Measurements from ENCODE around the gene KRT77.

KRT77 gene

DNA sequence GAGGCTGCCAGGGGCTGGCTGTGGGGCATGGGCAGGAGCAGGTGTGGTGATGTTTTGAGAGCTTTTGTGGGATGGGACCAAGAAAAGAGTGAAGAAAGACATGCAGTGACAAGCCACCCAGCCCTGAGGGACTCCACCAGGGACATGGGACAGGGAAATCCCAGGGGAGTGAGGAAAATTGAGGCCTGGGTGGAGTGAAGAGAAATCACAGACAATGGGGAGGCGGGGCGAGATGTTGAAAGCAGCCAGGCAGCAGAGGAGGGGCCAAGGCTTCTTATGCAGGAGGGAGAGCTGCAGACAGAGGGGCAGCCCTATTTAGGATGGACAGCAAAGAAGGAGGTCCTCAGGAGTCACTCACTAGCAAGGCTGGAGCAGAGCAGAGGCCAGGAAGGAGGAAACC is 18.9 kb downstream of the KRT77 start:
- Histone ChIP-seq H3K36me3 (ENCODE audit: insufficient read depth, insufficient read length, low read length) (no peaks in the 10 kb centered on the region), H3K9ac (ENCODE audit: insufficient read length, low read depth) (no peak overlapping the region), H3K27me3 (ENCODE audit: insufficient read depth, insufficient read length) (peaks cover 21% of the 10 kb centered on the region), H3K9me3 (ENCODE audit: insufficient read depth, low read length) (no peaks in the 10 kb centered on the region), H3K4me1 (ENCODE audit: insufficient read depth, insufficient read length) (no peaks in the 10 kb centered on the region), H3K4me3 (ENCODE audit: insufficient read length, low read depth) (no peak overlapping the region)
- DNase-seq (ENCODE audit: low read depth, low spot score): no peak
- TF ChIP-seq YY1 (IDR thresholded peaks at IDR 0.05; ENCODE audit: insufficient read depth, insufficient read length): no peak
- TF ChIP-seq SUZ12 (IDR thresholded peaks at IDR 0.05; ENCODE audit: extremely low read depth, insufficient read depth, insufficient read length): no peak
- TF ChIP-seq ZNF274 (IDR thresholded peaks at IDR 0.05; ENCODE audit: low read depth, low read length): no peak

DNA sequence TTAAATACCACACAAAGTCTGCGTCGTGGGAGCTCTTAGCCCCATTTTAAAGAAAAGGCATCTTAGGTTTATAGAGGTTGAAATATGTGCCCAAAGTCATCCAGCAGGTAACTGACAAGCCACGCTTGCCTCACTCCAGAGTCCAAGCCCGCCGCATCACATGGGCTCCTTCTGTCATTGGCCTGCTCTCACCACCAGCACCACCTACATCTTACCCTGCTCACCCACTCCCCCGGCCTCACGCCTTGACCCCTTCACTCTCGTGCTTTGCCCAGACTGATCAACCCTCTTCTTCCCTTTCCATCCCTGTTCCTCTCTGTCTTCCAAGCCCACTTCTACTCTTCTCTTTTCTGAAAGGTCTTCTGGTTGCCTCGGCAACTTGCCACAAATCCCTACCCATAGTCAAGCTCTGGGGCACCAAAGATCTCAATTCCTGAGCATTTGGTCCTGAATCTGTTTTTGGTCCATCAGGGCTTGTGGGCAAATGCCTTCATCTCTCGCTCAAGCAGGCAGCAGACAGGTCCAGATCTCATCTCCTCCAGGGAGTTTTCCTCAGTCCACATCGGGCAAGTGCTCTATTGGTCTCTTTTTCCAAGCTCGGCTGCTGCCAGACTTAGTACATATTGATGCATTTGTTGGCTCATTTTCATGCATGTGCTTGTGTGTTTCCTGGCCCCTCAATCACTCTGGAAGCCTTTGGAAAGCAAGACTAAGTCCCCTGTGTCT is 19.6 kb downstream of the KRT77 start:
- TF ChIP-seq ZNF274 (IDR thresholded peaks at IDR 0.05; ENCODE audit: low read depth, low read length): no peak
- TF ChIP-seq YY1 (IDR thresholded peaks at IDR 0.05; ENCODE audit: insufficient read depth, insufficient read length): no peak
- no peak for TF ChIP-seq SUZ12 (IDR thresholded peaks at IDR 0.05; ENCODE audit: extremely low read depth, insufficient read depth, insufficient read length)
- DNase-seq (ENCODE audit: low read depth, low spot score): no peak
- no peak overlapping the region for H3K9ac ChIP-seq (ENCODE audit: insufficient read length, low read depth)
- no peak overlapping the region for H3K4me3 ChIP-seq (ENCODE audit: insufficient read length, low read depth)
- no peaks in the 10 kb centered on the region for H3K4me1 ChIP-seq (ENCODE audit: insufficient read depth, insufficient read length)
- peaks cover 15% of the 10 kb centered on the region for H3K27me3 ChIP-seq (ENCODE audit: insufficient read depth, insufficient read length)
- no peaks in the 10 kb centered on the region for H3K9me3 ChIP-seq (ENCODE audit: insufficient read depth, low read length)
- H3K36me3 ChIP-seq (ENCODE audit: insufficient read depth, insufficient read length, low read length): no peaks in the 10 kb centered on the region

DNA sequence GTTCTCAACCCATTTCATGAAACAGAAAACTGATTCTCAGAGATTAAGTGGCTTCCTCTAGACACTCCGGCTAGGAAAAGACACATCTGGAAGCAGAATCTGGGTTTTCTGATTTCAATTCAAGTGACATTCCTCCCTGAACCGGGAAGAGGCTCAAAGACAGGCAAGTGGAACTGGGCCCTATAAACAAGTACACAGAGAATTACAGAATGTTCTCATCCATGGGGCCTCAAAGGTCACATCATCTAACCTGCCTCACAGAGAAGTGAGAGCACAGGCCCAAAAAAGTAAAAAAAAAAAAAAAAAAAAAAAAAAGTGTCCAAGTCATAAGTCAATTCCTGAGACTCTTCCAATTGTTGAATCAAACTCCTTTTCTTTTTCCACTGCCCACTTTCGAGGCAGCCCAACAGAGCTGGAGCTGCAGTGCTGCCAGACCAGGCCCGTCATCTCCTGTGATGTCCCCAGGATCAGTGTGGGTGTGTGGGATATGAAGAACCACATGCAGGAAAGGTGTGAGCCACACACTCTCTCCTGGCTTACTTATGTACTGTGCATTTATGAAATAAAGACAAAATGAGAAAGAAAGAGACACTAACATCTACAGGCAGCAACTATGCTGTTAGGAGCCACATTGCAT is 20.3 kb downstream of the KRT77 start:
- Histone ChIP-seq H3K9ac (ENCODE audit: insufficient read length, low read depth) (no peak overlapping the region), H3K9me3 (ENCODE audit: insufficient read depth, low read length) (no peaks in the 10 kb centered on the region), H3K4me3 (ENCODE audit: insufficient read length, low read depth) (no peak overlapping the region), H3K36me3 (ENCODE audit: insufficient read depth, insufficient read length, low read length) (no peaks in the 10 kb centered on the region), H3K4me1 (ENCODE audit: insufficient read depth, insufficient read length) (no peaks in the 10 kb centered on the region), H3K27me3 (ENCODE audit: insufficient read depth, insufficient read length) (peaks cover 10% of the 10 kb centered on the region)
- DNase-seq (ENCODE audit: low read depth, low spot score): no peak
- TF ChIP-seq ZNF274 (IDR thresholded peaks at IDR 0.05; ENCODE audit: low read depth, low read length): no peak
- TF ChIP-seq YY1 (IDR thresholded peaks at IDR 0.05; ENCODE audit: insufficient read depth, insufficient read length): no peak
- TF ChIP-seq SUZ12 (IDR thresholded peaks at IDR 0.05; ENCODE audit: extremely low read depth, insufficient read depth, insufficient read length): no peak

DNA sequence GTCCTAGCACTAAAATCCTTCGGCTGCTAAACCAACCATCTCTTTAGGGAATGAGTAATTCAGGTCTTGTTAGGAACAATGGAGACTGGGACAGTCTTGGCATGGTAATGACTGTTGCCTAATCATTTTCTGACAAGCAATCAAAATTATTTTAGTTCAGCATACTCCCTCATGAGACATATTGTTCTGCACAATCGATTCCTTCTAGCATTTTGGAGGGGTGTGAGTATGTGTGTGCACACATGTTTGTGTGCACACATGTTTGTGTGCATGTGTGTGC is 21.0 kb downstream of the KRT77 start:
- Histone ChIP-seq H3K4me1 (ENCODE audit: insufficient read depth, insufficient read length) (no peaks in the 10 kb centered on the region), H3K9me3 (ENCODE audit: insufficient read depth, low read length) (no peaks in the 10 kb centered on the region), H3K9ac (ENCODE audit: insufficient read length, low read depth) (no peak overlapping the region), H3K4me3 (ENCODE audit: insufficient read length, low read depth) (no peak overlapping the region), H3K36me3 (ENCODE audit: insufficient read depth, insufficient read length, low read length) (no peaks in the 10 kb centered on the region), H3K27me3 (ENCODE audit: insufficient read depth, insufficient read length) (peaks cover 10% of the 10 kb centered on the region)
- TF ChIP-seq SUZ12 (IDR thresholded peaks at IDR 0.05; ENCODE audit: extremely low read depth, insufficient read depth, insufficient read length) (no peak), ZNF274 (IDR thresholded peaks at IDR 0.05; ENCODE audit: low read depth, low read length) (no peak), YY1 (IDR thresholded peaks at IDR 0.05; ENCODE audit: insufficient read depth, insufficient read length) (no peak)
- no peak for DNase-seq (ENCODE audit: low read depth, low spot score)

DNA sequence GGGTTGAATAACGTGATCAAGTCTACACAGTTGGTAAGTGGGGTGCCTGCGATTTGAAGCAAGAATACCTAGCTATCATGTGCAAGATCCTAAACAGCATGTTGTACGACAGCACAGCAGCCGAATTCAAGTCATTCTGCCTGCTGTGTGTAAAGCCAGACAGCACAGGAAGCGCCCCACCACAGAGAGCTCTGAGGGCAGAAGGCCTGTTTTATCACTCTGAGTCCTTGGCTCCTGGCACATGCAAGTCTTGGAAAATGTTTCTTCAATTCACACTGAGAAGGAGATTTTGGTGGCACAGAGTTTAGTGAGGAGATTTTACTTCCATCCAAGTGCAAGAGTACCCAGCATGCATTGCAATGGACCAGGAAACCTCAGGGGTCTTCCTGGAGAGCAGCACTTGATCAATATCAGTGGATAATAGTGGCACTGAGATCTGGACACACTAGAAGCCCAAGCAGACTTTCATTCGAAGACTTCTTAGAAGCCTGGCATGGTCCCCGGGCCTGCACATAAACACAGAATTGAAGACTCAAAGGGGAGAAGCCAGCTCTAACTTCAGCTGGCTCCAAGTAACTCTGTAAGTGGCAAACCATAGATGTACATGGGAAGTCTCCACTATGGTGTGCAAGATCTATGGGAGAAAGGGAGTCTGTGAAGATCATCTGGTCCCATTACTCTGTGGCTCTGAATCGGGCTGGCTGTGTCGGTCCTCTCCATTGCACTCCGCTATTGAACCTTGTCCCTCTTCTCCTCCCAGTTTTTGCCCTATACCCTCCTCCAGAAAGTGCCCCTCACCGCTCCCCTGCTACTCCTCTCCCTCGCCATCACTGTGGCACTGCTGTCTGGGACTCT is 21.6 kb downstream of the KRT77 start:
- peaks cover 12% of the 10 kb centered on the region for H3K27me3 ChIP-seq (ENCODE audit: insufficient read depth, insufficient read length)
- no peak for DNase-seq (ENCODE audit: low read depth, low spot score)
- H3K4me1 ChIP-seq (ENCODE audit: insufficient read depth, insufficient read length): no peaks in the 10 kb centered on the region
- H3K36me3 ChIP-seq (ENCODE audit: insufficient read depth, insufficient read length, low read length): no peaks in the 10 kb centered on the region
- TF ChIP-seq YY1 (IDR thresholded peaks at IDR 0.05; ENCODE audit: insufficient read depth, insufficient read length): no peak
- no peak for TF ChIP-seq SUZ12 (IDR thresholded peaks at IDR 0.05; ENCODE audit: extremely low read depth, insufficient read depth, insufficient read length)
- no peak for TF ChIP-seq ZNF274 (IDR thresholded peaks at IDR 0.05; ENCODE audit: low read depth, low read length)
- H3K9me3 ChIP-seq (ENCODE audit: insufficient read depth, low read length): no peaks in the 10 kb centered on the region
- no peak overlapping the region for H3K9ac ChIP-seq (ENCODE audit: insufficient read length, low read depth)
- no peak overlapping the region for H3K4me3 ChIP-seq (ENCODE audit: insufficient read length, low read depth)

DNA sequence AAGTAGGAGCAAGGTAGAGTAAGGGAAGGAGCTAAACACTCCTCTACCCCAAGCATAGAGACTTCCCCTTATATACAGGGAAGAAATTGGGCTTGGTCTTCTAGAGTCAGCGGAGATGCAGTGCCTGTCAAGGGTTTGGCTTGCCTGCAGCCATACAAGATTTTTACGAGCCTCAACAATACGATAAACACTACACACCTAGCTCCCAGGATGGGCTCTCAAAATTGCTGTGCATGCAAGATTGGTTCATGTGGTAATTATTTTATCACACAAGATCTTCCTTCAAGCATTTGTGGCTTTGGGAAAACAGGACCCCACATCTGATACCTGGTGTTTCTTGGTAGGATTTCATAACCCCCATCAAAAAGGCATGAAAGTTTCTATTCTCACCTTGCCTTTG is 23.0 kb downstream of the KRT77 start, which contains the start of gene KRT1:
Gene KRT1 (minus strand): TSS at position 45 of the 400 bp plus-strand sequence. CDS start 59 bp downstream, outside the sequence.
- H3K9ac ChIP-seq (ENCODE audit: insufficient read length, low read depth): no peak within 1 kb of the TSS
- H3K36me3 ChIP-seq (ENCODE audit: insufficient read depth, insufficient read length, low read length): no peaks in the 10 kb centered on the region
- DNase-seq (ENCODE audit: low read depth, low spot score): no peak
- H3K4me3 ChIP-seq (ENCODE audit: insufficient read length, low read depth): no peak within 1 kb of the TSS
- TF ChIP-seq YY1 (IDR thresholded peaks at IDR 0.05; ENCODE audit: insufficient read depth, insufficient read length): no peak
- no peak for TF ChIP-seq SUZ12 (IDR thresholded peaks at IDR 0.05; ENCODE audit: extremely low read depth, insufficient read depth, insufficient read length)
- no peak for TF ChIP-seq ZNF274 (IDR thresholded peaks at IDR 0.05; ENCODE audit: low read depth, low read length)
- no peaks in the 10 kb centered on the region for H3K4me1 ChIP-seq (ENCODE audit: insufficient read depth, insufficient read length)
- peaks cover 6% of the 10 kb centered on the region for H3K27me3 ChIP-seq (ENCODE audit: insufficient read depth, insufficient read length)
- H3K9me3 ChIP-seq (ENCODE audit: insufficient read depth, low read length): no peaks in the 10 kb centered on the region

DNA sequence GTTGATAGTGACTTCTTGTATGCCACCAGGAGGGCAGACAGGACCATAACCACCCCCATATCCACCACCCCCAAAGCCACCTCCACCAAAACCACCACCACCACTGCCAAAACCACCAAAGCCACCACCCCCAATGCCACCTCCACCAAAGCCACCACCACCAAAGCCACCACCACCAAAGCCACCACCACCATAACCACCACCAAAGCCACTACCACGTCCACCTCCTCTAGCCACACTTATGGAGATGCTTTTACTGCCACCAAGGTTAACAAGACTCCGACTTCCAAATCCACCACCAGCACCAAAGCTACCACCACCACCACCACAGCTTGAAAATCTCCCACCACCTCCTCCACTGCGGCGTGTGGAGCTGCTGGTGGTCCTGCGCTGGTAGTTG is 23.4 kb downstream of the KRT77 start:
- Histone ChIP-seq H3K9me3 (ENCODE audit: insufficient read depth, low read length) (no peaks in the 10 kb centered on the region), H3K27me3 (ENCODE audit: insufficient read depth, insufficient read length) (peaks cover 6% of the 10 kb centered on the region), H3K4me1 (ENCODE audit: insufficient read depth, insufficient read length) (no peaks in the 10 kb centered on the region), H3K9ac (ENCODE audit: insufficient read length, low read depth) (no peak overlapping the region), H3K4me3 (ENCODE audit: insufficient read length, low read depth) (no peak overlapping the region), H3K36me3 (ENCODE audit: insufficient read depth, insufficient read length, low read length) (no peaks in the 10 kb centered on the region)
- TF ChIP-seq YY1 (IDR thresholded peaks at IDR 0.05; ENCODE audit: insufficient read depth, insufficient read length) (no peak), SUZ12 (IDR thresholded peaks at IDR 0.05; ENCODE audit: extremely low read depth, insufficient read depth, insufficient read length) (no peak), ZNF274 (IDR thresholded peaks at IDR 0.05; ENCODE audit: low read depth, low read length) (no peak)
- no peak for DNase-seq (ENCODE audit: low read depth, low spot score)
